Brain microvascular endothelial cell (primary cell): Measurements from ENCODE around the gene SULT1E1.
"Not testable (repeated sequence)": the region's sequence is repeated elsewhere in the genome, so short reads cannot be mapped to it uniquely, and the experiment has no call there.

Source experiments
- DNase-seq: peaks from one replicate; pipeline ENCODE4 v3.0.0-alpha.2; 2020
- H3K27ac ChIP-seq: fragments of 250-450 bp; sonication (Bioruptor Pico); 2 replicates; pipeline ENCODE4 v1.5.1; 2020; ENCODE audit warnings: mild to moderate bottlenecking, moderate library complexity
- H3K27me3 ChIP-seq: fragments of 250-450 bp; sonication (Bioruptor Pico); replicated peaks from 2 replicates; pipeline ENCODE4 v1.5.1; 2020; ENCODE audit warnings: mild to moderate bottlenecking
- H3K36me3 ChIP-seq: fragments of 250-450 bp; sonication (Bioruptor Pico); replicated peaks from 2 replicates; pipeline ENCODE4 v1.5.1; 2020; ENCODE audit warnings: mild to moderate bottlenecking
- H3K4me3 ChIP-seq: 2 replicates; pipeline ENCODE4 v1.5.1; 2011; ENCODE audit warnings: low read depth, mild to moderate bottlenecking, control low read depth, low read length, moderate library complexity
- in situ Hi-C: cut with HindIII; loops from 2 replicates; pipeline ENCODE4 v1.10.0; 2017; ENCODE audit warnings: low sequenced_read_pairs, low pct_ligation_motif_present
- TF ChIP-seq, protein P1 (sequence below): IDR thresholded peaks from 2 replicates; pipeline ENCODE4 v1.5.1; 2011; ENCODE audit warnings: low read depth, mild to moderate bottlenecking, moderate library complexity, low read length, control low read depth, inconsistent platforms; ENCODE audit errors: missing control alignments

SULT1E1 gene

DNA sequence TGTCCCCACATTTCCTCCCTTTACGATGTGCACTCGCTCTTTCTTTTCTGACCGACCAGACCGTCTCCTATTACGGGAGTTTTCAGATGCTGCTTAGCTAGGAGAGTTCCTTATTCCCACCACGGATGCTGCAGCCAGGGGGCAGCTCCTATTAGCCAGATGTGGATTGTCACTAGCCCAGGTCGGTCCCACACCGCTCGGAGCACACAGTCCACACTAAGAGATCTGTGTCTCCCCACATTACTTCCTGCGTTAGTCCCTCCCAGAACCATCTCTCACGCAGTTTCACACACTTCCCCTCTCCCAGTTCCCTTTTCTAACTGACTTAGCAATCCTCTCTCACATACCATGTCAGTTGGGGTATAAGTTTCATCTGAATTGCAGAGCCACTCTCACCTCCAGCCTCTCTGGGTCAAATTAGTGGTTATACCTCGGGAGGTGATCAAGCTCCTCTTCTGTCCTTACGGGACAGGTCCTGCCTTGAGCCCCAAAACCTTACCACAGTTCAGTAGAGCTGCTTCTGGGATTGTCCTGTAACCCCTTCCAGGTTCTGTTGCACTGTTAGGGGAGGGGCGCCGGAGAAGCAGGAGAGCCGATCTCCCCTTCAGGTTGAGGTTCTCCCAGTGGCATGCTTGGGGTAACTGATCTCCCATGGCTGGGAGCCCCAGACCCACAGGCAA, 28.2 kb downstream of the SULT1E1 start:
- Histone ChIP-seq H3K4me3 (no peak overlapping the region), H3K27ac (no peak overlapping the region)

DNA sequence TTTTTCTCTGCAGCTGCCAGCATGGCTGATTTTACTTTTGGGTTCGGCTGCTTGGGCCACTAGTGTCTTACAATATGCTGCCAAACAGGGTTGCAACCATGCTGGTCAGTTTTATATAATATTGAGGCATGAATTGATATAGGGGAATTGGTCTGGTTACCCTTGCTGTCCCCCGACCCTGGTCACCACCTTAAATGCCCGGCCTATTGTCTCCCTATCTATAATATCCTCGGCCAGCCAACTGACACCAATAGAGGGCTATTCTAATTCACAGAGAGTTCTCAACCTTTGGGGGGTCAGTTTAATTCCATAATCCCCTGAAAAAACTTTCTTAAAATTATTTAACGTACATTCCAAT, 28.7 kb downstream of the SULT1E1 start:
- in situ Hi-C loops, result no loop called here
- TF ChIP-seq, protein P1, sequence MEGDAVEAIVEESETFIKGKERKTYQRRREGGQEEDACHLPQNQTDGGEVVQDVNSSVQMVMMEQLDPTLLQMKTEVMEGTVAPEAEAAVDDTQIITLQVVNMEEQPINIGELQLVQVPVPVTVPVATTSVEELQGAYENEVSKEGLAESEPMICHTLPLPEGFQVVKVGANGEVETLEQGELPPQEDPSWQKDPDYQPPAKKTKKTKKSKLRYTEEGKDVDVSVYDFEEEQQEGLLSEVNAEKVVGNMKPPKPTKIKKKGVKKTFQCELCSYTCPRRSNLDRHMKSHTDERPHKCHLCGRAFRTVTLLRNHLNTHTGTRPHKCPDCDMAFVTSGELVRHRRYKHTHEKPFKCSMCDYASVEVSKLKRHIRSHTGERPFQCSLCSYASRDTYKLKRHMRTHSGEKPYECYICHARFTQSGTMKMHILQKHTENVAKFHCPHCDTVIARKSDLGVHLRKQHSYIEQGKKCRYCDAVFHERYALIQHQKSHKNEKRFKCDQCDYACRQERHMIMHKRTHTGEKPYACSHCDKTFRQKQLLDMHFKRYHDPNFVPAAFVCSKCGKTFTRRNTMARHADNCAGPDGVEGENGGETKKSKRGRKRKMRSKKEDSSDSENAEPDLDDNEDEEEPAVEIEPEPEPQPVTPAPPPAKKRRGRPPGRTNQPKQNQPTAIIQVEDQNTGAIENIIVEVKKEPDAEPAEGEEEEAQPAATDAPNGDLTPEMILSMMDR, result no peak
- Histone ChIP-seq H3K27ac (no peak overlapping the region), H3K36me3 (no peaks in the 10 kb centered on the region), H3K4me3 (no peak overlapping the region), H3K27me3 (no peaks in the 10 kb centered on the region)
- DNase-seq, result no peak

More for the DNA sequence above, 28.2 kb downstream of the SULT1E1 start:
- in situ Hi-C loops, result no loop called here
- DNase-seq, result no peak
- TF ChIP-seq, protein P1, result no peak
- H3K36me3 ChIP-seq, result no peaks in the 10 kb centered on the region
- no peaks in the 10 kb centered on the region for H3K27me3 ChIP-seq

DNA sequence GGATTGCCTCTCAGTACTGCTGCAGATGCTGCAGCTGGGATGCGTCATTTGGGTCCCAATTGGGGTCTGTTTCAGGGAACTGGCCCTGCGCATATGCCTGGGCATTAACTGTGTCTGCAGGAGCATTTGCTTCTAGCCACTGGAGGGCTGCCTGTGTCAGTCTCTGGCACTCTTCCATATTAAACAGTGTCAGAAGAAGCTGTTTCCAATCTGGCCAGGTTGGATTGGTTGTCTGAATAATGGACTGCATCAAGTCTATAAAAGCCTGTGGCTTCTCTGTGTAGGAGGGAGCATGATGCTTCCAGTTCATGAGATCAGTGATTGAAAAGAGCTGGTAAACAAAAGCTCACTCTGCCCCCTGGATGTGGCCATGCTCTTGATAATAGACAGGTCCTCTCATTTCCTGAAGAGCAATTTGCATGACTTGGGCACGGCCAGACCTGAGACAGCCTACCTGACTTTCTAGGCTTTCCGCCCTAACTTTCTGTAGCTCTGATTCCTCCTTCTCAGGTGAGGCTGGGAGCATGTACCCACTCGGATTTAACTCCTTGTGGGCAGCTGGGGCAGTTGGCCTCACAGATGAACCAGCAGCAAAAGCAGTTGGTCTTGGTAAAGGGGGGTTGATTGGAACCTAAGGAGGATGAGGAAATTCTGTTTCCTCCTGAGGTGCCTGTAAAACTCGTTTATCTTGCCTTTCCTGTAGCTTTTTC, 29.2 kb downstream of the SULT1E1 start:
- Histone ChIP-seq H3K36me3 (no peaks in the 10 kb centered on the region), H3K4me3 (no peak overlapping the region), H3K27me3 (no peaks in the 10 kb centered on the region), H3K27ac (no peak overlapping the region)
- peak; percentile 62 for DNase-seq
- in situ Hi-C loops, result no loop called here
- TF ChIP-seq, protein P1, result peak; percentile 31

DNA sequence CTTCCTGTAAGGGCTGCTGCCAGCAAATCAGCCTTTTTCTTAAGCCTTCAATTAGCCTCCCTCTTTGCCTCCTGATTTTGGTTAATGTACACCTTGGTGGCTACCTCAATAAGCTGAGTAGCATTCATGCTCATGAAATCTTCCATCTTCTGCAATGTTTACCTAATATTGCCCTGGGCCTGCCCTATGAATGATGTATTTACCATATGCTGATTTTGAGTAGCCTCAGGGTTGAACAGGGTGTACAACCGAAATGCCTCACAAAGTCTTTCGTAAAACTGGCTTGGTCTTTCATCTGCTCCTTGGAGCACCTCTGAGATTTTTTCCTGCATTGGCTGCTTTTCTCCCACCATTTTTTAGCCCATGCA, 29.8 kb downstream of the SULT1E1 start:
- no peaks in the 10 kb centered on the region for H3K27me3 ChIP-seq
- DNase-seq, result no peak
- TF ChIP-seq, protein P1, result no peak
- H3K4me3 ChIP-seq, result no peak overlapping the region
- in situ Hi-C loops, result no loop called here
- H3K36me3 ChIP-seq, result no peaks in the 10 kb centered on the region
- H3K27ac ChIP-seq, result no peak overlapping the region

DNA sequence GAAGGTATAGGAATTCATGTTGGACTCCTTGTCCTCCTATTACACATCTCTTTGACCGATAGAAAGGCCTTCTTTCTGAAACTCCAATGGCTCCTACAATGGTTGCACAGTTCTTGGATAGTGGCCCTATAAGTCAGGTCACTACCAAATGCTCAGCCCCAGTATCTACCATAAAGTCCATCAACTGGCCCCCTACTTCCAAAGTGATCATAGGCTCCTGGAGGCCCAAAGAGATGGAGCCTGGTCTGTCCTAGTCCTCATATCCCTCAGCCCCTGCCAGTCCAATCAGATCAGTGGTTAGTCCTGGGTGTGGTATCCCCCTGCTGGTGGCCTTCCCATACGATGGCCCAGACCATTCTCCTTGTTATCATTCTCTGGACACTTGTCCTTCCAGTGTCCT, 30.3 kb downstream of the SULT1E1 start:
- no peak for DNase-seq
- Histone ChIP-seq H3K4me3 (no peak overlapping the region), H3K27me3 (no peaks in the 10 kb centered on the region), H3K36me3 (no peaks in the 10 kb centered on the region), H3K27ac (no peak overlapping the region)
- in situ Hi-C loops, result no loop called here
- TF ChIP-seq, protein P1, result peak; percentile 6

DNA sequence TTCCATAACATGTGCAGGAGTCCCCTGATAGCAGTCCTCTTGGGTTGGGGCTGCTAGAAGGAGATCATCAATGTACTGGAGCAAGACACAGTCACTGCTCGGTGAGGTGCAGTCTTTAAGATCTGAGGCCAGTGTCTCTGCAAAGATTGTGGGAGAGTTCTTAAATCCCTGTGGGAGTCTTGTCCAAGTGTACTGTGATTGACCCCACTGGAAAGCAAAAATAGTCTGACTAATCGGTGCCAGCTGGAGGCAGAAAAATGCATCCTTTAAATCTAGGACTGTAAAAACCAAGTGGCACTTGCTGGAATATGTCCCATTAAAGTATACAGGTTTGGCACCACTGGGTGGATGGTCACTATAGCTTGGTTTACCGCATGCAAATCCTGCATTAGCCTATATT, 31.1 kb downstream of the SULT1E1 start:
- H3K27me3 ChIP-seq, result no peaks in the 10 kb centered on the region
- H3K27ac ChIP-seq, result peak overlapping the region; percentile 10
- no peaks in the 10 kb centered on the region for H3K36me3 ChIP-seq
- DNase-seq, result peak; percentile 59
- no peak overlapping the region for H3K4me3 ChIP-seq
- TF ChIP-seq, protein P1, result no peak
- in situ Hi-C loops, result no loop called here

DNA sequence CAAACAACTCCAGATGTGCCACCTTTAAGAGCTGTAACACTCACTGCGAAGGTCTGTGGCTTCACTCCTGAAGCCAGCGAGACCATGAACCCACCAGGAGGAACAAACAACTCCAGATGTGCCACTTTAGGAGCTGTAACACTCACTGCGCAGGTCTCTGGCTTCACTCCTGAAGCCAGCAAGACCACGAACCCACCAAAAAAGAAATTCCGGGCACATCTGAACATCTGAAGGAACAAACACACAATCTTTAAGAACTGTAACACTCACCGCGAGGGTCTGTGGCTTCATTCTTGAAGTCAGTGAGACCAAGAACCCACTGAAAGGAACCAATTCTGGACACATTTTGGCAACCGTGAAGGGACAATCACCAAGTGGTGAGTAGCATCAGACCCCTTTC, 34.9 kb downstream of the SULT1E1 start:
- in situ Hi-C loops, H3K36me3 ChIP-seq, H3K27ac ChIP-seq, DNase-seq, H3K27me3 ChIP-seq, H3K4me3 ChIP-seq: not testable (repeated sequence)
